Liver (tissue), 9 donors: ENCODE data around the gene ARHGEF1. TPM values are rescaled to one million over a fixed set of nuclear protein-coding genes. Genes with fewer than 3 reads are reported as not detected.
A peak's percentile ranks its signal among the peaks of the same experiment; 100 is the strongest.

Source experiments
- DNase-seq: peaks from one replicate; pipeline ENCODE4 v3.0.0-alpha.2; 2017; ENCODE audit warnings: low spot score
- H3K27ac ChIP-seq, 2 donors: one replicate each; pipeline ENCODE4 v1.7.0; 2013; ENCODE audit warnings: inconsistent platforms in 2 of 2, low read length in 2 of 2, control low read depth in 1 of 2, low read depth in 1 of 2, mild to moderate bottlenecking in 1 of 2
- H3K27me3 ChIP-seq, 4 donors: one replicate each; pipeline versions ENCODE4 v1.6.1 to v1.7.0; 2013; ENCODE audit warnings: low read length in 3 of 4, inconsistent platforms in 1 of 4, mild to moderate bottlenecking in 1 of 4, moderate library complexity in 1 of 4; ENCODE audit not compliant: control insufficient read depth in 4 of 4, insufficient read depth in 4 of 4
- H3K36me3 ChIP-seq, 4 donors: one replicate each; pipeline versions ENCODE4 v1.6.1 to v1.7.0; 2013; ENCODE audit warnings: low read length in 3 of 4, mild to moderate bottlenecking in 3 of 4, low read depth in 1 of 4, moderate library complexity in 1 of 4; ENCODE audit not compliant: control insufficient read depth in 4 of 4, insufficient read depth in 3 of 4
- H3K4me1 ChIP-seq, 4 donors: one replicate each; pipeline versions ENCODE4 v1.6.1 to v1.7.0; 2013; ENCODE audit warnings: low read length in 3 of 4, mild to moderate bottlenecking in 3 of 4, moderate library complexity in 1 of 4; ENCODE audit not compliant: control insufficient read depth in 4 of 4, insufficient read depth in 4 of 4
- H3K4me3 ChIP-seq, 3 donors: one replicate each; pipeline versions ENCODE4 v1.6.1 to v1.7.0; 2013; ENCODE audit warnings: low read length in 3 of 3, control low read depth in 1 of 3, low read depth in 1 of 3, mild to moderate bottlenecking in 1 of 3
- H3K9ac ChIP-seq, 2 donors: one replicate each; pipeline ENCODE4 v1.7.0; 2013; ENCODE audit warnings: low read length in 2 of 2, mild to moderate bottlenecking in 2 of 2, moderate library complexity in 2 of 2, control low read depth in 1 of 2, low read depth in 1 of 2
- H3K9me3 ChIP-seq, 4 donors: one replicate each; pipeline versions ENCODE4 v1.6.1 to v1.7.0; 2013; ENCODE audit warnings: low read length in 3 of 4; ENCODE audit not compliant: control insufficient read depth in 4 of 4
- FOXA1 ChIP-seq: IDR thresholded peaks from 2 replicates; pipeline ENCODE4 v1.6.1; 2016; ENCODE audit warnings: antibody characterized with exemption
- FOXA2 ChIP-seq: IDR thresholded peaks from 2 replicates; pipeline ENCODE4 v1.6.1; 2016; ENCODE audit warnings: antibody characterized with exemption
- JUND ChIP-seq, 2 donors: IDR thresholded peaks; 2 replicates each; pipeline ENCODE4 v1.6.1; 2016; ENCODE audit warnings: antibody characterized with exemption in 2 of 2
- MAX ChIP-seq: IDR thresholded peaks from 2 replicates; pipeline ENCODE4 v1.6.1; 2016; ENCODE audit warnings: antibody characterized with exemption
- NR2F2 ChIP-seq: IDR thresholded peaks from 2 replicates; pipeline ENCODE4 v1.6.1; 2016; ENCODE audit warnings: antibody characterized with exemption
- RAD21 ChIP-seq, 2 donors: IDR thresholded peaks; 2 replicates each; pipeline ENCODE4 v1.6.1; 2016; ENCODE audit warnings: antibody characterized with exemption in 2 of 2, mild to moderate bottlenecking in 2 of 2
- REST ChIP-seq: IDR thresholded peaks from 2 replicates; pipeline ENCODE4 v1.6.1; 2016; ENCODE audit warnings: antibody characterized with exemption, mild to moderate bottlenecking
- RXRA ChIP-seq, 2 donors: IDR thresholded peaks; 2 replicates each; pipeline ENCODE4 v1.6.1; 2017 to 2018; ENCODE audit warnings: antibody characterized with exemption in 2 of 2, mild to moderate bottlenecking in 1 of 2
- TAF1 ChIP-seq: conservative IDR thresholded peaks from 2 replicates; pipeline ENCODE4 v1.6.1; 2016; ENCODE audit warnings: antibody characterized with exemption, mild to moderate bottlenecking
- ZBTB33 ChIP-seq: IDR thresholded peaks from 2 replicates; pipeline ENCODE4 v1.6.1; 2016; ENCODE audit warnings: antibody characterized with exemption
- WGBS: extraction: QIAGEN DNeasy Blood & Tissue Kit; methylation state at CpG from one replicate; pipeline ENCODE4 v1.1.7; 2013; 5-methylcytosine and 5-hydroxymethylcytosine counted together
- polyA plus RNA-seq, 2 donors: library from polyadenylated mRNA; stranded (reverse) in 1 of 2; unstranded in 1 of 2; fragments of 200-250 nt in 1 of 2; fragments of >200 nt in 1 of 2; fragmentation: Nextera tagmentation in 1 of 2; extraction: Ambion mirVana in 1 of 2; gene quantifications; one replicate each; pipeline versions ENCODE4 v1.2.1 to v1.2.3, GENCODE V29; 2013 to 2015
- total RNA-seq, 2 donors: library from RNA; depleted of rRNA; stranded (reverse); fragments of >200 nt; gene quantifications; one replicate each; pipeline ENCODE4 v1.2.3, GENCODE V29; 2014
- donor health status: healthy.
- donor health status: healthy.
- donor health status: healthy.
- donor health status: healthy.
- donor health status: healthy.

Gene ARHGEF1
- total and polyA plus RNA-seq, 4 donors: 13.2 to 30.1 (median 18.5) TPM

GRCh38 chr19:41853768-41854167 is 29.2 kb upstream of the ARHGEF1 start:
- Histone ChIP-seq H3K9ac (no peak overlapping the region), H3K27ac (no peak overlapping the region), H3K27me3 (peaks cover 0 to 2% (median 0%) of the 10 kb centered on the region in 4 donors), H3K4me1 (peaks cover 0 to 1% (median under 1%) of the 10 kb centered on the region in 4 donors), H3K9me3 (no peaks in the 10 kb centered on the region), H3K36me3 (no peaks in the 10 kb centered on the region), H3K4me3 (no peak overlapping the region)
- 55% methylated on average over 2 of the region's 2 CpGs for WGBS
- DNase-seq: no peak
- TF ChIP-seq NR2F2 (no peak), RAD21 (IDR thresholded peaks at IDR 0.05) (no peak), REST (no peak), FOXA1 (no peak), JUND (IDR thresholded peaks at IDR 0.05) (no peak)

- H3K9ac ChIP-seq: peak overlapping the region; percentile 52 to 68
- 3% methylated on average over 8 of the region's 8 CpGs for WGBS
- H3K4me3 ChIP-seq: peak overlapping the region in 2 of 3 donors; percentile 21 to 24
- peak overlapping the region; percentile 99 to 100 for H3K27ac ChIP-seq
- no peaks in the 10 kb centered on the region for H3K27me3 ChIP-seq
- TF ChIP-seq REST (no peak), TAF1 (no peak), RXRA (IDR thresholded peaks at IDR 0.05) (no peak), FOXA2 (peak; percentile 4), NR2F2 (no peak), RAD21 (IDR thresholded peaks at IDR 0.05) (peak in 1 of 2 donors; percentile 65), MAX (no peak), FOXA1 (peak; percentile 50), ZBTB33 (no peak)
- DNase-seq: no peak
- H3K9me3 ChIP-seq: no peaks in the 10 kb centered on the region
- H3K36me3 ChIP-seq: peaks cover 7 to 28% (median 22%) of the 10 kb centered on the region in 4 donors
- H3K4me1 ChIP-seq: peaks cover 4 to 29% (median 24%) of the 10 kb centered on the region in 4 donors
Observed at GRCh38 chr19:41859213-41859617, 23.8 kb upstream of the ARHGEF1 start.
